Tibial nerve (tissue), 4 donors: ENCODE results near the gene FCN1.

ENCODE experiments used
- CTCF ChIP-seq, 5 experiments: fragments of 200-600 bp in 3 of 5; fragments of 450-650 bp in 2 of 5; sonication (generic) in 3 of 5; IDR thresholded peaks; one replicate each; pipeline ENCODE4 v1.5.1; 2016 to 2019; ENCODE audit warnings: antibody characterized with exemption in 5 of 5, mild to moderate bottlenecking in 3 of 5, moderate library complexity in 2 of 5
- EP300 ChIP-seq, 2 donors: sonication (generic); formaldehyde crosslinking; IDR thresholded peaks; one replicate each; pipeline ENCODE4 v1.6.1; 2017; ENCODE audit warnings: antibody characterized with exemption in 2 of 2, mild to moderate bottlenecking in 1 of 2

GRCh38 chr9:134950386-134951210, 32.9 kb upstream of the FCN1 start:
- TF ChIP-seq CTCF (IDR thresholded peaks at IDR 0.05) (no peak), EP300 (IDR thresholded peaks at IDR 0.05) (no peak)
